Measurements from ENCODE around the gene ZNF620.

DNA sequence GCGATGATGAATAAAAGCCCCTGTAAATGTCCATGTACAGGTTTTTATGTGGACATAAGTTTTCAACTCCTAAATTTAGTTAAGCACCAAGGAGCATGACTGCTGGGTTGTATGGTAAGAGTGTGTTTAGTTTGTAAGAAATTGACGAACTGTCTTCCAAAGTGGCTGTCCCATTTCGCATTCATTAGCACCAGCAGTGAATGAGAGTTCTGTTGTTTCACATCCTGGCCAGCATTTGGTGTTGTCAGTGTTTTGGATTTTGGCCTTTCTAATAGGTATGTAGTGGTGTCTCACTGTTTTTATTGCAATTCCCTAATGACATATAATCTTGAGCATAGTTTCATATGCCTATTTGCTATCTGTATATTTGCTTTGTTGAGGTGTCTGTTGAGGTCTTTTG lies 22.6 kb downstream of the ZNF620 start:
- TF ChIP-seq, protein P1, sequence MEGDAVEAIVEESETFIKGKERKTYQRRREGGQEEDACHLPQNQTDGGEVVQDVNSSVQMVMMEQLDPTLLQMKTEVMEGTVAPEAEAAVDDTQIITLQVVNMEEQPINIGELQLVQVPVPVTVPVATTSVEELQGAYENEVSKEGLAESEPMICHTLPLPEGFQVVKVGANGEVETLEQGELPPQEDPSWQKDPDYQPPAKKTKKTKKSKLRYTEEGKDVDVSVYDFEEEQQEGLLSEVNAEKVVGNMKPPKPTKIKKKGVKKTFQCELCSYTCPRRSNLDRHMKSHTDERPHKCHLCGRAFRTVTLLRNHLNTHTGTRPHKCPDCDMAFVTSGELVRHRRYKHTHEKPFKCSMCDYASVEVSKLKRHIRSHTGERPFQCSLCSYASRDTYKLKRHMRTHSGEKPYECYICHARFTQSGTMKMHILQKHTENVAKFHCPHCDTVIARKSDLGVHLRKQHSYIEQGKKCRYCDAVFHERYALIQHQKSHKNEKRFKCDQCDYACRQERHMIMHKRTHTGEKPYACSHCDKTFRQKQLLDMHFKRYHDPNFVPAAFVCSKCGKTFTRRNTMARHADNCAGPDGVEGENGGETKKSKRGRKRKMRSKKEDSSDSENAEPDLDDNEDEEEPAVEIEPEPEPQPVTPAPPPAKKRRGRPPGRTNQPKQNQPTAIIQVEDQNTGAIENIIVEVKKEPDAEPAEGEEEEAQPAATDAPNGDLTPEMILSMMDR (IDR thresholded peaks at IDR 0.05), result no peak
- no peak for TF ChIP-seq POLR2A (IDR thresholded peaks at IDR 0.05)

All from Peyer's patch (tissue), 4 donors.